ENCODE results near the gene SMIM43.
A peak's percentile ranks its signal among the peaks of the same experiment; 100 is the strongest.

The SMIM43 gene

DNA sequence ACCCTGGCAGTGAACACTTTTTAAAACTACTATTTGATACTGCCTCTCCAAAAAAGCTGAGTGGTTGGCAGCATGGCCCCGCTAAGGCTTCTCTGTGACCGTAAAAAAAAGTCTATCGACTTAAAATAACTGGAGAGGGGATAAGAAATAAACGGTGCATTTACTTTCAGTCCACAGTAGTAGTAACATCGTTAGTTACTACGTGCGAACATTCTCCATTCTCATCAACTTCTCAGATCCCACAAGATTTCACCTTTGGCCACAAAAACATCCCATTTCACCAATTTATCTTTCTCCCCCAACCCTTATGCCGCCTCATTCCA lies 35.6 kb upstream of the SMIM43 start:
- peak overlapping the region; percentile 86 for H3K4me3 ChIP-seq (replicated peaks; ENCODE audit: low read depth, low read length)
- no peak for DNase-seq (ENCODE audit: low read depth)
- TF ChIP-seq, protein P1, sequence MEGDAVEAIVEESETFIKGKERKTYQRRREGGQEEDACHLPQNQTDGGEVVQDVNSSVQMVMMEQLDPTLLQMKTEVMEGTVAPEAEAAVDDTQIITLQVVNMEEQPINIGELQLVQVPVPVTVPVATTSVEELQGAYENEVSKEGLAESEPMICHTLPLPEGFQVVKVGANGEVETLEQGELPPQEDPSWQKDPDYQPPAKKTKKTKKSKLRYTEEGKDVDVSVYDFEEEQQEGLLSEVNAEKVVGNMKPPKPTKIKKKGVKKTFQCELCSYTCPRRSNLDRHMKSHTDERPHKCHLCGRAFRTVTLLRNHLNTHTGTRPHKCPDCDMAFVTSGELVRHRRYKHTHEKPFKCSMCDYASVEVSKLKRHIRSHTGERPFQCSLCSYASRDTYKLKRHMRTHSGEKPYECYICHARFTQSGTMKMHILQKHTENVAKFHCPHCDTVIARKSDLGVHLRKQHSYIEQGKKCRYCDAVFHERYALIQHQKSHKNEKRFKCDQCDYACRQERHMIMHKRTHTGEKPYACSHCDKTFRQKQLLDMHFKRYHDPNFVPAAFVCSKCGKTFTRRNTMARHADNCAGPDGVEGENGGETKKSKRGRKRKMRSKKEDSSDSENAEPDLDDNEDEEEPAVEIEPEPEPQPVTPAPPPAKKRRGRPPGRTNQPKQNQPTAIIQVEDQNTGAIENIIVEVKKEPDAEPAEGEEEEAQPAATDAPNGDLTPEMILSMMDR (IDR thresholded peaks at IDR 0.05; ENCODE audit: low read length, missing control alignments) = no peak

GRCh38 chr4:121799867-121800501 lies 35.0 kb upstream of the SMIM43 start:
- no peak for DNase-seq (ENCODE audit: low read depth)
- H3K4me3 ChIP-seq (replicated peaks; ENCODE audit: low read depth, low read length) = no peak overlapping the region
- TF ChIP-seq, protein P1 (IDR thresholded peaks at IDR 0.05; ENCODE audit: low read length, missing control alignments) = no peak

GRCh38 chr4:121799208-121799823 lies 34.4 kb upstream of the SMIM43 start:
- no peak overlapping the region for H3K4me3 ChIP-seq (replicated peaks; ENCODE audit: low read depth, low read length)
- DNase-seq (ENCODE audit: low read depth) = no peak
- TF ChIP-seq, protein P1 (IDR thresholded peaks at IDR 0.05; ENCODE audit: low read length, missing control alignments) = no peak

DNA sequence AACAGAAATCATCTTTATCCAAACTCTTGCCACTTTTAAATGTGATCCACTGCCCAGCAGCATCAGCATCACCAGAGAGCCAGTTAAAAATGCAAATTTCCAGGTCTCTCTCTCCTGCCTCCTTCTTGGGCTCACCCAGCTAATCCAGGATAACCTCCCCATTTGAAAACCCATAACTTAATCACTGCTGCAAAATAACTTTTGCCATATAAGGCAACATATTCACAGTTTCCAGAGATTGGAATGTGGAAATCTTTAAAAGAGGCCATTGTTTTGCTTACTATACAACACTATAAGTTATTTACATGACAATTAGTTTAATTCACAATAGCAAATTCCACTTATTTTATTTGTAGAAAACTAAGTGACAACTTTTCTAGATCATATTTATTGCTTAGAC lies 31.3 kb upstream of the SMIM43 start:
- TF ChIP-seq, protein P1 (IDR thresholded peaks at IDR 0.05; ENCODE audit: low read length, missing control alignments) = no peak
- no peak for DNase-seq (ENCODE audit: low read depth)
- no peak overlapping the region for H3K4me3 ChIP-seq (replicated peaks; ENCODE audit: low read depth, low read length)

DNA sequence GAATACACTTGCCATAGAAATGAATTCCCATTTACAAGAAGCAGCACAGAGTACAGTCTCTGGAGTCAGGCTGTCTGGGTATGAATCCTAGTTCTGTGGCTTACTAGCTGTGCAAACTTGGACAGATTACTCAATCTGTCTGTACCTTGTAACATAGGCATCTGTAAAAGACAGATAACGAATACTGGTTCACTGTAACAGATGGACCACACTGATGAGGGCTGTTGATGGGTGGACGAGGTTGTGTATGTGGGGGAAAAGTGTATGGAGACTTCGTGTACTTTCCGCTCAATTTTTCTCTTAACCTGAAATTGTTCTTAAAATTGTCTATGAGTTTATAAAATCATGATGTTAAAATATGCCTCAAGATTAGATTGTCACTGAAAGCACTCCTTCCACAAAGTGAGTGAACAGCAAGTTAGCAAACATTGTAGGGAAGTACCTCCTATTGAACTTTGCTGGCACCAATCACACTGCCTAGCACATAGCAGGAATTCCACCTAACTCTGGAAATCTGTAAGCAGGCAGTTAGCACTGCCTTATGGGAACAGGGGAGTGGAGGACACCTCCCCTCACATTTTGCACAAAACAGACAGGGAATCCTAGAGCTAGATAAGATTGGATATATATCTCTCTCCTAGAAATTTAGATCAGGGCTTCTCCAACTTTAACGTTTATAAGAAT lies 29.7 kb upstream of the SMIM43 start:
- TF ChIP-seq, protein P1 (IDR thresholded peaks at IDR 0.05; ENCODE audit: low read length, missing control alignments) = no peak
- no peak overlapping the region for H3K4me3 ChIP-seq (replicated peaks; ENCODE audit: low read depth, low read length)
- DNase-seq (ENCODE audit: low read depth) = peak; percentile 24

- no peak overlapping the region for H3K4me3 ChIP-seq (replicated peaks; ENCODE audit: low read depth, low read length)
- TF ChIP-seq, protein P1 (IDR thresholded peaks at IDR 0.05; ENCODE audit: low read length, missing control alignments) = no peak
- no peak for DNase-seq (ENCODE audit: low read depth)
These were observed 28.0 kb upstream of the SMIM43 start for GRCh38 chr4:121792966-121793365.
